Chondrocyte (in vitro differentiated cells): ENCODE results near the gene CTNS. TPM values are rescaled to one million over a fixed set of nuclear protein-coding genes. Genes with fewer than 3 reads are reported as not detected.

Source experiments
- DNase-seq: peaks from one replicate; pipeline ENCODE4 v3.0.0; 2021; ENCODE audit warnings: mixed read lengths, low spot score
- H3K27ac Mint-ChIP-seq: one replicate; pipeline ENCODE4 v1.8.0; 2021; ENCODE audit warnings: mild to moderate bottlenecking, moderate library complexity, mixed read lengths; ENCODE audit not compliant: unreplicated experiment
- H3K27me3 Mint-ChIP-seq: 2 replicates; pipeline ENCODE4 v1.8.0; 2021; ENCODE audit warnings: low read depth, mixed read lengths
- H3K36me3 Mint-ChIP-seq: 2 replicates; pipeline ENCODE4 v1.8.0; 2021; ENCODE audit warnings: low read depth, mixed read lengths
- H3K4me1 Mint-ChIP-seq: 2 replicates; pipeline ENCODE4 v1.8.0; 2021; ENCODE audit warnings: low read depth, mild to moderate bottlenecking, mixed read lengths
- H3K4me3 Mint-ChIP-seq: one replicate; pipeline ENCODE4 v1.8.0; 2021; ENCODE audit warnings: mild to moderate bottlenecking, moderate library complexity, mixed read lengths; ENCODE audit not compliant: unreplicated experiment
- H3K9me3 Mint-ChIP-seq: 2 replicates; pipeline ENCODE4 v1.8.0; 2021; ENCODE audit warnings: low read depth, mixed read lengths
- CTCF ChIP-seq: fragments of 200-600 bp; sonication (generic); IDR thresholded peaks from 2 replicates; pipeline ENCODE4 v1.5.0; 2021; ENCODE audit warnings: antibody characterized with exemption, mild to moderate bottlenecking, moderate library complexity
- total RNA-seq: library from RNA; stranded (reverse); gene quantifications from 3 replicates; pipeline ENCODE4 v1.2.1, GENCODE V29; 2021

The CTNS gene
- total RNA-seq, 1 donor from 2014 or later: 17.8 TPM

GRCh38 chr17:3689262-3690093 lies 52.9 kb downstream of the CTNS start:
- Mint-ChIP-seq H3K36me3 (no peaks in the 10 kb centered on the region), H3K9me3 (no peaks in the 10 kb centered on the region), H3K4me1 (no peaks in the 10 kb centered on the region), H3K27ac (no peak overlapping the region), H3K27me3 (peaks cover 1% of the 10 kb centered on the region), H3K4me3 (no peak overlapping the region)
- no peak for DNase-seq
- TF ChIP-seq CTCF: no peak

- no peak for TF ChIP-seq CTCF
- Mint-ChIP-seq H3K27ac (no peak overlapping the region), H3K4me3 (no peak overlapping the region), H3K36me3 (no peaks in the 10 kb centered on the region), H3K4me1 (no peaks in the 10 kb centered on the region), H3K27me3 (peaks cover 4% of the 10 kb centered on the region), H3K9me3 (no peaks in the 10 kb centered on the region)
- DNase-seq: no peak
Observed at GRCh38 chr17:3690094-3690715, 53.6 kb downstream of the CTNS start.

- Mint-ChIP-seq H3K4me3 (no peak overlapping the region), H3K4me1 (peaks cover 4% of the 10 kb centered on the region), H3K9me3 (no peaks in the 10 kb centered on the region), H3K27me3 (peaks cover 4% of the 10 kb centered on the region), H3K36me3 (no peaks in the 10 kb centered on the region), H3K27ac (no peak overlapping the region)
- no peak for DNase-seq
- no peak for TF ChIP-seq CTCF
Observed at GRCh38 chr17:3691617-3692067, 55.1 kb downstream of the CTNS start.

- H3K4me3 Mint-ChIP-seq: no peak overlapping the region
- no peaks in the 10 kb centered on the region for H3K9me3 Mint-ChIP-seq
- no peaks in the 10 kb centered on the region for H3K36me3 Mint-ChIP-seq
- TF ChIP-seq CTCF: peak; percentile 27
- DNase-seq: no peak
- peaks cover 4% of the 10 kb centered on the region for H3K27me3 Mint-ChIP-seq
- H3K4me1 Mint-ChIP-seq: peaks cover 4% of the 10 kb centered on the region
- no peak overlapping the region for H3K27ac Mint-ChIP-seq
Observed at GRCh38 chr17:3692346-3692745, 55.8 kb downstream of the CTNS start.

- Mint-ChIP-seq H3K27ac (no peak overlapping the region), H3K9me3 (peaks cover 6% of the 10 kb centered on the region), H3K36me3 (no peaks in the 10 kb centered on the region), H3K4me3 (no peak overlapping the region), H3K27me3 (peaks cover 8% of the 10 kb centered on the region), H3K4me1 (peaks cover 4% of the 10 kb centered on the region)
- DNase-seq: no peak
- TF ChIP-seq CTCF: no peak
Observed at GRCh38 chr17:3693141-3693540, 56.6 kb downstream of the CTNS start.
